A172 (cell line): ENCODE results near the gene RPS6KA3. TPM values are rescaled to one million over a fixed set of nuclear protein-coding genes. Genes with fewer than 3 reads are reported as not detected.

Experiments used
- total RNA-seq: library from RNA; depleted of rRNA; stranded (reverse); fragments of >200 nt; shearing (Covaris generic); gene quantifications from 2 replicates; pipeline ENCODE4 v1.2.3, GENCODE V29; 2014; rRNA removed

The RPS6KA3 gene
- total RNA-seq, 1 experiment from 2014 or later: 62.5 TPM

Other genes starting within 250 kb of the RPS6KA3 start
- gene MAP7D2, start 150.0 kb downstream of the RPS6KA3 start, total RNA-seq: 0.03 TPM in 1 of 2 replicates, not detected in the other
- 100 and 129 TPM in 2 replicates for gene EIF1AX, start 125.1 kb downstream of the RPS6KA3 start, total RNA-seq